Glomerular endothelial cell (primary cell): Measurements from ENCODE around the gene IP6K1. TPM values are rescaled to one million over a fixed set of nuclear protein-coding genes. Genes with fewer than 3 reads are reported as not detected.

Experiments used
- DNase-seq: peaks from one replicate; pipeline ENCODE4 v3.0.0-alpha.2; 2011; ENCODE audit warnings: low read depth, low spot score; ENCODE audit errors: extremely low read depth
- total RNA-seq: library from RNA; depleted of rRNA; stranded (reverse); fragments of >200 nt; gene quantifications from 2 replicates; pipeline ENCODE4 v1.2.3, GENCODE V29; 2015

IP6K1 gene
- total RNA-seq, 1 donor from 2014 or later = 59.3 TPM

DNA sequence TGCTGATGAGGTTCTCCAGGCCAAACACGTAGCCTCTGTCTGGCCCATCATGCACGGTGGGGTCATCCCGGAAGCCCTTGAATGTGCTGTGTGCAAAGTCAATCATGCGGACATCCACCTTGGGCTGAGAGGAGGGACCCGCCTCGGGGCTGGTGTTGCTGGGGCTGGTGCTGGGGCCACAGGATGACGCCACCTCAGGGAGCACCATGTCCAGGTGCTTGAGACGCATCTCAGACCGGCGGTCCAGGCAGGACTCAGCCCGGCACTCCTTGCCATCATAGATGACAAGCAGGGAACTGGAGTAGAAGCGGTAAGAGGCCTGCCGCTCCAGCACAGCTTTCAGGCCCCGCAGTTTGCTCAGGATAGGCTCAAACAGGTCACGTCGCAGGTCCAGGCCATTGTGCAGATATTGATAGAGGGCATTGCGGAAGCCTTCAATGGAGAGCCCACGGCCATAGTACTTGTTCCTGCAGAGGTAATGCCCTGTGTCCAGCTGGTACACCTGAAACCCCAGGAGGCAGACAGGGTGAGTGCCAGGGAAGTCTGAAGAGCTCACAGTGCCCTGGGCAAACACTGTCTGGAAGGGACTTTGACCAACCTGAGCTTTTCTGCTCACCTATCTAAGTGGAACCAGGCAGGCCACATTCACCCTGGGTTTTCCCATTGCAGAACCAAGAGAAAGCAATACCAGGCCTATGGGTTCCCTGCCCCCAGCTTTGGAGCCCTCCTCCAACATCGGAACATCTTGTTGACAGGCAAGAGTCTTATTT lies 59.0 kb downstream of the IP6K1 start:
- no peak for DNase-seq

DNA sequence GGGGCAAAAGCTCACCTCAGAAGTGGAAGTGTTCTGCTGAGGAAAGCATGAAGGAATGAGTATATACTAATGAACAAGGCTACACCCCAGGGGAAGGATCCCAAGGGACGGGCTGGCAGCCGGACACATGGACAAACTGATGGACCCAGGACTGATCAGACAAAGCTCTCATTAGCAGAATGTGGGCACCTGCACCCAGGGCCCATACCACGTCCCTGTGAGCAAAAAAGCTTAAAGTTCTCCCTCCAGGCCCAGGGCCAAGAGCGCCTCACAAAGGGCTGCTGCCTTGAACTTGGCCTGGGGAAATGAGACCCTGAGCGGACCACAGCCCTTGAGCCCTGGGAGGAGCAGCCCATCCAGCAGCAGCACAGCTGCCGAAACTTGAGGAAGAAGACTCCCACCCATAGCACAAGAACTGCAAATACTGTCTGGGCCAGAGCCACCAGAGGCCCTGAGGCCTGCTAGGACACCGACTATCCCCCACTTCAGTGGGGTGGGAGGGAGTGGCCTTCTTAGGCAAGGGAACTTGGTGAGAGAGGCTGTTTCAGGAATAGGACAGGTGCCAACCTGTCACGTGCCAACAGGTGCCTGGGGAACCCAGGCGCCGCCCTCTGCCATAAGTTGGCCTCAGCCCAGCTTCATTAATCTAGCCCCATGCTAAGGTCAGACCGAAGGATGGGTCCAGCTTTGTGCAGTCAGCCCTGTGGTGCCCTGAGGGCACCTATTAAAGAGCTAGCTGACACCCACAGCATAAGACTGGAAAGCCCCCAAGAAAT lies 60.2 kb downstream of the IP6K1 start:
- DNase-seq = no peak

DNA sequence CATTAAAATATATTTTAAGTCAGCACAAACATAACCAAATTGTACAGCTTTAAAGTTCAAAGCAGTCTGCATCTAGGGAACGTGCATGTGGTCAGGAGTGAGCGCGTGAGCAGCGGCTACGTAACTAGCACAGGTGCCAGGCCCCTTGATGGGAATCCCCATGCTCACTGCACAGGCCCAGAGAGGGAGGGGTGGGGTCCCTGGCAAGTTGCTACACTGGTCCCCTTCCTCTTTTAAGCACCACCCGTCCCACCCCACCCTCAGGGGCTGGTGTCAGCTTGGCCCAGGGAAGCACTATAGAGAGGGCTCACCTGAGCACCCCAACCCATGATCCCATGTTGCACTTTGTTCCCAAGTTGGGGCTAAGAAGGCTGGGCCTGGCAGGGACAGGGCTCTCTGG lies 61.8 kb downstream of the IP6K1 start:
- DNase-seq = no peak

DNA sequence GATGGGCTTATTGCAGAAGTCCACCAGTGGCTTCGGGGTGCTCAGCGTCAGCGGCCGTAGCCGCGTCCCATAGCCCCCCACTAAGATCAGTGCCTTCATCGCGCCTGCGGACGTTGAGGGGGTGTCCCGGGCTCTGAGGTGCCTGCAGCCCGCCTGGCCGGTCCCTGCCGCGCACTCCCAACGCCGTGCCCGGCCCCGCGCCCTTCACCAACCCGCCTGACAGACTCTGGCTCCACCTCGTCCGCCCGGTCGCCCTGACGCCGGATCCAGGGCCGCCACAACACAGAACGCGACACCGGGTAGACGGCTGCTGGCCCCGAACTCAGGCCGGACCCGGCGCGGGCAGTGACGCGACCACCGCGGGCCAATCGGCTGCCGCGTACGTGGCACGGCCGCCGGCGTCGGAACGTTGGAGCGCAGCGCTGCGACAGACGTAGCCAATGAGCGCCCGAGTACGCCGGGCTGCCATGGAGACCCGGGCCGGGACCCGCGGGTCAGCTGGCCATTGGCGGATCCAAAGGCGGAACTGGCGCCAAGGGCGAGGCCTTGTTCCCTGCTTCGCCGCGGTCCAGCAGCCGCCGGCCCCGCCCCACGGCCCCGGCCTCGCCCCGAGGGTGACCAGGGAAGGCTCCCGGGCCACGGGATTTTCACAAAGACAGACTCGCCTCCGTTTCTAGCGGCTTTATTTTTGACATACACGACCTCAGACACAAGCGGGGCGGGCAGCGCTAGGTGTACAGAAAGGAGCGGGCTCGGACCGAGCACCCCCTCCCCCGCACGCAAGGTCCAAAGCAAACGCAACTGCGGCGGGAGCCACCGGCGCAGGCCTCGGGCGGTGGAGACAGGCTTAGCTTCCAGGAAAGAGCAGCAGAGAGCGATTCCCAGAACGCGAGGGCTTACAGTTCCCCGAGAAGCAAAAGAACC lies 62.5 kb downstream of the IP6K1 start, which contains the start of gene GMPPB:
Gene GMPPB (minus strand): TSS at position 324 of the 924 bp plus-strand sequence. CDS start 225 bp downstream, at position 99.
- peak; percentile 42 for DNase-seq

DNA sequence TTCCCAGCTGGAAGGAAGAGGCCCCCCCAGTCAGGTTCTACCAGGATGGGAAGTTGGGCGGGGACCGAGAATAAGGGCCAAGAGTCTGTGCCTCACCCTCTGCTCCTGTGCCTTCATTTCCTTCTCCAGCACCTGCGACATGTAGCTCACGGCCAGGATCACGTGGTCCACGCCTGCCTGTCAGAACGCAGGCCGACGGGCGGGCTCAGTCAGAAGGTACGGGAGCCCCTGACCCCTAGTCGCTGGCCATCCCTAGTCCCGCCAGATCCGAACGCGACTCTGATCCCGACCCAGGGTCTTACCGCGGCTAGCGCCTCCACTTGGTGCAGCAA lies 63.1 kb downstream of the IP6K1 start:
- DNase-seq = no peak

DNA sequence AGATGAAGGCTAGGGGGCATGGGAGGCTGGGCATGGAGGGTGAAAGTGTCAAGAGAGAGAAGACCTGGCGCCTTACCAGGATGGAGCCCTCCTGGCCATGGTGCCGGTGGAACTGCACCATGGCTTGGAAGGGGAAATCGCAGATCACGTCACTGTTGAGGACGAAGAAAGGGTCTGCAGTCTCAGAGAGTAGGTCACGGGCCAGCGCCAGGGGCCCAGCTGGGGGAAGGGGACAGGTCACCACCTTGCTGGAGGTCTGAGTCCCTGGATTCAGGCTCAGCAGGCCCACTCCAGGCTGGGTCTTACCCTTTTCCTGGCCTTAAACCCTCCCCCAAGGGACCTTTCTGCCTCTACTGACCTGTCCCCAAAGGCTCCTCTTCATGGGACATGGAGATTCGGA lies 63.4 kb downstream of the IP6K1 start:
- DNase-seq = no peak

DNA sequence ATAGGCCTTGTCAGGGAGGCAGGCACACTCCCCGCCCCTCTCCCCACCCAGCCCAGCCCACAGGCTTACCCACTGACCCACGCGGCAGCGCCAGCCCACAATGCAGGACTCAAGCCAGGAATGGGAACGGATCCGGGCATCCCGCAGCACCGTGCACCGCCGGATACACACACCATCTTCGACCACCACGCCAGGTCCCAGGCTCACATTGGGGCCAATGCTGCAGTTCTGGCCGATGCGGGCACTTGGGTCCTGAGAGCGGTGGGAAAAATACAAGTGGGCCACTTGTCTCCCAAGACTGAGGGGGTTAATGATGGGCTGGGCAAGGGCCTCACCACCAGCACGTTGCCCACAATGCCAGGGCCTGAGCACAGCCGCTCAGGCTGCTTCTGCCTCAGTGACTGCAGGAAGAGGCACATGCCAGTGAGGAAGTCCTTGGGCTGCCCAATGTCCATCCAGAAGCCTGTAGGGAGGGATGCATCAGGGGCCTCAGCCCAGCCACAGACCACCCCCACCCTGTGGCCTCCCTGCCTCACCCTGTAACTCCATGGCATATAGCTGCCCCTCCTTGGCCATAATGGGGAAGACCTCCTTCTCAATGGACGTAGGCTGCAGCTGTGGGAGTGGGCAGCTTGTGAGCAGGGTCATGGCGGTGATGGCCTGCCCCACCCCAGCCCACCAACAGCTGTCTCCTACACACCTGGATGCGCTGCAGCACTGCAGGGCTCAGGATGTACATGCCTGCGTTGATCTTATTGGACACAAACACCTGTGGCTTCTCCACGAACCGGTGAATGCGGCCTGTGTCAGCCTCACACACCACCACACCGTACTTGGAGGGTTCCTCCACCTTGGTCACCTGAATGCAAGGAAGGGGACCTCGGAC lies 64.2 kb downstream of the IP6K1 start:
- no peak for DNase-seq

DNA sequence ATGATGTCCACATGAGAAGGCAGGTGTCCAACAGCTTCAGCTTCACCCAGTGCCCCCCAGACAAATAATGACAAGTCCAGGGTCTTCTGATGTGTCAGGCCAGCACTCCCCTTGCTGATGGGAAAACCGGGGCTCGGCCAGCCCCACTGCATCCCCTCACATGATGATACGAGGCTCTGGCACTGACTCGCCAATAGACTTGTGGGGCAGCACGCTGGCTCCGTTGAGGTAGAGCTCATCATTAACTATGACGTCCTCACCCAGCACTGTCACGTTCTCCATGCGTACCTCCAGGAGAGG lies 64.8 kb downstream of the IP6K1 start:
- DNase-seq = no peak

DNA sequence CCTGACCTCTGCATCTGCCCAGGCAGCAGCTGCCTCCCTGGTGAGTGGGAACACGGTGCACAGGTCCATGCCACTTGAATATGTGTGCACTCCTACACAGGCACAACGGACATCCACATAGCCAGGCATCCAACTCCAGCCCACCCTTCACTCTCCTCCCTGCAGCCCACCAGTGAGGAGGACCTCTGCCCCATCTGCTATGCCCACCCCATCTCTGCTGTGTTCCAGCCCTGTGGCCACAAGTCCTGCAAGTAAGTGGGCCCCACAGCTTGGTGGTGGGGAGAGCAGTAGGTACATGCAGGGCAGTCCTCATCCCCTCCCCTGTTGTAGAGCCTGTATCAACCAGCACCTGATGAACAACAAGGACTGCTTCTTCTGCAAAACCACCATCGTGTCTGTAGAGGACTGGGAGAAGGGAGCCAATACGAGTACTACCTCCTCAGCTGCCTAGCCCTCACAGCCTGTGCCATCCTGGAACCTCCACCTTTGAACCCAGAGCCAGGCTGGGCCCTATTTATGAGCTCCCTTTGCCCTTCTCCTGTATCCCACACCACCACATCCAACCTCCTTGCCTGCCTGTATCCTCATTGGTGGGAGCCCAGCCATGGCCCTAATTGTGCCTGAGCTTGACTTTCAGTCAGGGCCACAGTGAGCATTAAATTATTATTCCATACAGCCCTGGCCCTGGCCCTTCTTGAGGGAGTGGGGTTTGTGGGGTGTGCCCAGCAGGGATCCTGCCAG lies 65.3 kb downstream of the IP6K1 start:
- DNase-seq = no peak

DNA sequence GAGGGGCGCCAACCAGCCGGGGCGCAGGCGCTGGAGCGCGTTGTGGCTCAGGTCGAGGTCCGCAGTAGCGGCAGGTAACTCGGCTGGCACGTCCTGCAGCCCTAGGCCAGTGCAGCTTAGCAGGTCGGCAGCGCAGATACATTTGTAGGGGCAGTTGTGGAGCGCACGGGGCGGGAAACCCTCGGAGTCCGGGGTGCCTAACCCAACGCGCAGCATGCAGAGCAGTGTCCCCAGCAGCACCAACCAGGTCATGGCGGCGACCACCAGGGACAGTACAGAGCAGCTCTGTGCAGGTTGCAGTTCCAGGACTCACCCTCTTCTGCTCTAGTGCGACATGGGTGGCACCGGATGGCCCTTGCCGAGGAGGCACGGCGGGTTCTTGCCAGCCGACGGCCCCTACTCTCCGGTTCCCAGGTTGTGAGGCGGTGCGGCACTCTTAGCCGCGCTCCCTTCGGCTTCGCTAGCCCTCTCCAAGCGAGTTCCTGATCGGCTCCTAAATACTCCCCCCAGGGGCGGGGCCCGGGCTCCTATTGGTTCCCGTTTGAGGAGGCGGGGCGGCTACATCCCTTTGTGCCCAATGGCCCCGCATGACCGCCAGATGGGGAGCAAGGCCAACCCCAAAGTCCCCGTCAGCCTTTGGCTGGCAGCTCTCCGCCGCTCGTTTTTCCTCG lies 67.0 kb downstream of the IP6K1 start, which contains the start of gene AMIGO3:
Gene AMIGO3 (minus strand): TSS at position 471 of the 671 bp plus-strand sequence. CDS start 219 bp downstream, at position 252.
- DNase-seq = peak; percentile 47

DNA sequence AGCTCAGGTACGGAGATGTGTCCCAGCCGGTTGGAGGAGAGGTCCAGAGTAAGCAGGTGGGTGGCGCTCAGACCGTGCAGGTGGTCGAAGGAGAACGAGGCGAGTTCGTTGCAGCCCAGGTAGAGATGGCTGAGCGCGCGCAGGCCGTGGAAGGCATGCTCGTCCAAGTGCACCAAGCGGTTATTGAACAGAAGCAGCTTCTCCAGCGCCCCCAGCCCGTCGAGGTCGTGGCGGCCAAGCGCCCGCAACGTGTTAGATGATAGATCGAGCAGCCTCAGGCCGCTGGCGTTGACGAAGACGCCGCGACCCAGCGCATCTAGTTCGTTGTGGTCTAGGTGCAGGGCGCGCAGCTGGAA lies 67.5 kb downstream of the IP6K1 start:
- no peak for DNase-seq

DNA sequence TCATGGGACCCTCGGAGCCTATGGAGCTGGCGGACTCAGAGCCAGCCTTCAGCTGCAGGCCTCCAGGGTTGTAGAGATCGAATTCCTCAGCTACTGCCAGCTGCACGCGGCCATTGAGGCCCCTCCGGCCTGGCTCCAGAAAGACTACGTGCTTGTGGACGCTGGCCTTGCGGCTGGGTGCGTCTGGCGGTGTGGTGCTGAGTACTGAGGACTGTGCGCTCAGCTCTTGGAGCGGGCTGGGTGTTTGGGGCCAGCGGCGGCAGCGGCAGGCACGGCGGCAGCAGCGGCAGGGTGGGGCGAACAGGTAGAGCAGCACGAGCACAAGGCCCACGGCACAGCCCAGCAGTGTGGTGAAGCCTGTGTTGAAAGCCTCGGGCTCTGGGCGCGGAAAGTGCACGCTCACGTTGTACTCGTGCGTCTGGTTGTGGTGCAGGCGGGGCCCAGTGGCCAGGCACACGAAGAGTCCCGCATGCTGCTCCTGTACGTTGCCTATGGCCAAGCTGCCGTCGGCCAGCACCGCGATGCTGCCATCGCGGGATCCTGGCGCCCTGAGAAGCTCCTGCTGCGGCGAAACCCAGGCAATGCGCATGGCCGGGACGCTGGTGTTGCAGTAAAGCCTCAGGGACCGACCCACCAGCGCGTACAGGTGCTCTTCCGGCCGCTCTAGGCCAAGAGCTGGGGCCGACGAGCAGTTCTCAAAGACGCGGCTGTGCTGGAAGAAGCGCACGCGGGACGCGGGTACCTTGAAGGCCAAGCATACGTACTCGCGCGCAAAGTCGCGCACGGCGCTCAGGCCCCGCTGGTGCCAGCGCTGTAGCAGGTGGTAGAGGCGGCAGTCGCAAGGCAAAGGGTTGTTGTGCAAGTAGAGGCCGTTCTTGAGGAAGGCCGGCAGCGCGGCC lies 68.1 kb downstream of the IP6K1 start:
- no peak for DNase-seq

DNA sequence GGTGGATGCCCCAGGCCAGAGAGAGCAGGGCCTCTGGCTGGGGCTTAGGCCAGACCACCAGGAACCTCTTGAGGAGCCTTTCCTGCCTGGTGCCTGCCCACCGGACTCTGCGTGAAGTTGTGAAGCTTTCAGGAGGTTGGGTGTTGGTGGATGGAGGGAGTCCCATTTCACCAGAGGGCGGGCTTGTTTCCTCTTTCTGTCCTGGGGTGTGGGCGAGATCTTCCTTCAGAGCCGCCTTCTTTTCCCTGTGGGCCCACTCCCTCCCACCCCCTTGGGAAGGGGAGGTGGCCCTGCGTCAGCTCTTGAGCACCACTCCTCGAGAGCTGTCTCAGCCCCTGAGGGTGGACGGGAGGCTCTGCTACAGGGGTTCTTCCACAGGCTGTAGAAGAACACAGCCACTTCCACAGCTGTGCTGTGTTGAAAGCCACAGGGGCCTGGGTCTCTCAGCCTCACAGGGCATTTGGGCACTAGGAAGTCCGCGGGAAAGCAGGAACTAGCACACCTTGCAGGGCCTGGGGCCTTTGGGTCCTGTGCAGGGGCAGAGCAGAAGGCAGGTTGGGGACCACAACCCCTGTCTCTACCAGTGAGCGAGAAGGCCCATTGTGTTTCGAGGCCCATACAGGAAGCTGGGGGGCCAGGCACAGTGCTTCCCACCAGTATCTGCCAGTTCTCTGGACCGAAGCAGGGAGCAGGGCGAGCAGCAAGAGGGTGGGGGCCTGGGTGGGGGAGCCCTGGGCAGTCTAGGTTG lies 69.0 kb downstream of the IP6K1 start:
- DNase-seq = no peak

DNA sequence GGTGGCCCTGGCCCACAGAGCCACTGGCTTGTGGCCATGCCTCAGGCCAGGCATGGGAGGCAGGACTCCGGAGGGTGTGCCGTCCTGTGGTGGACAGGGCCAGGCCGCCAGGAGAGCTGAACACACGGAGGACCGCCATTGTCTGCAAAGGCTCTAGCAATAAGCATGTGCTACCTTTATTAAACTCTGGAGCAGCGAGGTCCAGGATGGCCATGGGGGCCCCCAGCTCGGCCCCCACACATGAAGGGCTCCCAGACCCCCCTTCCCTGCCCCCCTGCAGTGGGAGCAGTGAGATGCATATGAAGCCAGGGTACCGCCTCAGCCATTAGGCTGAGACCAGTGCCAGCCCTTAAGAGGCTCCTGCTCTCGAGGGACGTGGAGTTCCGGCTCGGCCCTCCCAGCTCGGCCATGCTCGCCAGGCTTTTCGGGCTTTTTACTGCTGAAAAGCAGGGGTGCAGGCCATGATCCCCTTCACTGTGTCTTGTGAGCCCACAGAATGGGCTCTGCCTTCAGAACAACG lies 69.6 kb downstream of the IP6K1 start:
- no peak for DNase-seq

DNA sequence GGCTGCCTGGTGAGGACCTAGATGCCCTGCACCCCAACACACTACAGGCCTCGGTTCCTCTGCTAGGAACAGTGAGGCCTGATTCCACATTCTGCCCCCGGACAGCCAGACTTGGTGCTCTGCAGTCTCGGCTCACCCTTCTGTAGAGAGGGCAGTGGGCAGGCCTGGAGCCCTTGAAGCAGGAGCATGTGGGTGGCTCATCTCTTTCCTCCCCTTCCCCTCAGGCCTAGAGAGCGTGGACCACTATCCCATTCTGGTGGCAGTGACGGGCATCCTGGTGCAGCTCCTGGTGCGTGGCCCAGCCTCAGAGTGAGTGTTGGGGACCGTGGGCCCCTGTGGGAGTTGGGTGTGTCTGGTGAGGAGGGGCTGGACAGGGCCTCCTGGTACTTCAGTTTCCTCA lies 70.2 kb downstream of the IP6K1 start:
- no peak for DNase-seq

DNA sequence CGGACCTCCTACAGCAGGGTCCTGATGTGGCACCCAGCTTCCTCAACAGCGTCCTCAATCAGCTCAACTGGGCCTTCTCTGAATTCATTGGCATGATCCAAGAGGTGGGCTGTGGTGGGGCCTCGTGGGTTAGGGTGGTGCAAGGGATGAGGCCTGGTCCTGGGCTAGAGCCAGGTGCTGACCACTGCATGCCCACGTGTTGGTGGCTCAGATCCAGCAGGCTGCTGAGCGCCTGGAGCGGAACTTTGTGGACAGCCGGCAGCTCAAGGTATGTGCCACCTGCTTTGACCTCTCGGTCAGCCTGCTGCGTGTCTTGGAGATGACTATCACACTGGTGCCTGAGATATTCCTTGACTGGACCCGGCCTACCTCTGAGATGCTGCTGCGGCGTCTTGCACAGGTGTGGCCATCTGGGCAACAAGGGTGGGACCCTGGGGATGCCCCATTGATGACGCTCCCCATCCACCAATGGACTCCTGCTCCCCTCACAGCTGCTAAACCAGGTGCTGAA lies 70.7 kb downstream of the IP6K1 start:
- no peak for DNase-seq
